Liver (tissue), 3 donors: Measurements from ENCODE around the gene MYO18A.

Experiments
- ATF3 ChIP-seq: IDR thresholded peaks from 2 replicates; pipeline ENCODE4 v1.6.1; 2016; ENCODE audit warnings: antibody characterized with exemption
- CTCF ChIP-seq: fragments of 150-350 bp; IDR thresholded peaks from 2 replicates; pipeline ENCODE4 v1.5.1; 2017; ENCODE audit warnings: improper control_type of control experiment, low read depth, low read length; ENCODE audit not compliant: missing input control
- TF ChIP-seq, protein P1 (sequence below): IDR thresholded peaks from 2 replicates; pipeline ENCODE4 v1.6.1; 2016; ENCODE audit warnings: antibody characterized with exemption
- donor health status: healthy.
- donor health status: healthy.

DNA sequence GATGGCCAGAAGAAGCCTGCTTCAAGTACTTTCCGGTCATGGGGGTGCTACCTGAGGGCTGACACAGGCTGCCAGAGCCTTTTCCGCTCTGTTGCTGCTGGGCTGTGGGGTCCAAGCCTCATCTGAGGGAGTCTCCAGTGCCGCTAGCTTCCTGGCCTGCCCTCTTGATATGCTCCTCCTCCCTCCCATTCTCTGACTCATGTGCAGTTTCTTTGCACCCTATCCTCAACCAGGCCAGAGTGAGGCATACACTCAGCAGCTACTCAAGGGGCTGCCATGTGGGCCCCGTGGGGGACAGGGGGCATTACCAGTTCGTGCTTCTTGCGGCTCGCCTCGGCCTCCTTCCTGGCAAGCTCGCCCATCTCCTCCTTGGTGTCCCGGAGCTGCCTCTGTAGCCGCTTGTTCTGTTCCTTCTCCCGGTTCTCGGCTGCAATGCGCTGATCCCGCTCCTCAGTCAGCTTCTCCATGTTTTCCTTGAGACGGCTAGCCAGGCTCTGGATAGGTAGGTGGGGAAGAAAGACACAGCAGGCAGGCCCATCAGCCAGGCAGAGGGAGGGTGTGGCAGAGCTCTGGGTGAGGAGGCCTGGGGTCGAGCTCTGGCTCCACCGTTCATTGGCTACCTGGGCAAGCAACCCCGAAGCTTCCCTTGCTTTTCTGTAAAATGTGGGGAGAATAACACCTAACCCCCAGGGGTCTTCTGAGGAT lies 93.4 kb downstream of the MYO18A start:
- TF ChIP-seq ATF3 (no peak), CTCF (no peak)
- TF ChIP-seq, protein P1, sequence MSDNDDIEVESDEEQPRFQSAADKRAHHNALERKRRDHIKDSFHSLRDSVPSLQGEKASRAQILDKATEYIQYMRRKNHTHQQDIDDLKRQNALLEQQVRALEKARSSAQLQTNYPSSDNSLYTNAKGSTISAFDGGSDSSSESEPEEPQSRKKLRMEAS: no peak
